Spleen (tissue), 11 donors: Measurements from ENCODE around the gene KCNH5. TPM values are rescaled to one million over a fixed set of nuclear protein-coding genes. Genes with fewer than 3 reads are reported as not detected.

Source experiments
- DNase-seq: peaks from one replicate; pipeline ENCODE4 v3.0.0-alpha.2; 2020
- H3K27ac ChIP-seq, 8 donors: fragments of 200-600 bp; sonication (generic) in 7 of 8; 1 replicate in 4 of 8; 2 replicates in 4 of 8; pipeline versions ENCODE4 v1.5.0 to v1.8.0; 2016 to 2021; ENCODE audit warnings: inconsistent platforms in 4 of 8, mild to moderate bottlenecking in 4 of 8, moderate library complexity in 1 of 8
- H3K27me3 ChIP-seq, 7 donors: fragments of 200-600 bp; sonication (generic) in 6 of 7; replicated peaks in 1 of 7; 1 replicate in 4 of 7; 2 replicates in 3 of 7; pipeline versions ENCODE4 v1.5.0 to v1.8.0; 2016 to 2021; ENCODE audit warnings: inconsistent platforms in 3 of 7, mild to moderate bottlenecking in 1 of 7
- H3K36me3 ChIP-seq, 6 donors: fragments of 200-600 bp; sonication (generic) in 5 of 6; 1 replicate in 4 of 6; 2 replicates in 2 of 6; pipeline versions ENCODE4 v1.5.0 to v1.8.0; 2016 to 2021; ENCODE audit warnings: inconsistent platforms in 2 of 6
- H3K4me1 ChIP-seq, 6 donors: fragments of 200-600 bp; sonication (generic) in 5 of 6; 1 replicate in 3 of 6; 2 replicates in 3 of 6; pipeline versions ENCODE4 v1.5.0 to v1.8.0; 2016 to 2021; ENCODE audit warnings: inconsistent platforms in 3 of 6
- H3K4me3 ChIP-seq, 8 donors: fragments of 200-600 bp; sonication (generic) in 7 of 8; 1 replicate in 4 of 8; 2 replicates in 4 of 8; pipeline versions ENCODE4 v1.5.0 to v1.8.0; 2016 to 2021; ENCODE audit warnings: inconsistent platforms in 4 of 8, mild to moderate bottlenecking in 4 of 8, moderate library complexity in 2 of 8
- H3K9me3 ChIP-seq, 8 donors: fragments of 200-600 bp; sonication (generic) in 7 of 8; 1 replicate in 4 of 8; 2 replicates in 4 of 8; pipeline versions ENCODE4 v1.5.0 to v1.8.0; 2016 to 2021; ENCODE audit warnings: inconsistent platforms in 4 of 8
- POLR2A ChIP-seq, 3 donors: fragments of 450-650 bp; IDR thresholded peaks; one replicate each; pipeline ENCODE4 v1.5.1; 2017; ENCODE audit warnings: antibody characterized with exemption in 3 of 3, mild to moderate bottlenecking in 1 of 3
- POLR2AphosphoS5 ChIP-seq, 3 donors: sonication (generic); formaldehyde crosslinking; IDR thresholded peaks; one replicate each; pipeline ENCODE4 v1.5.1; 2017; ENCODE audit warnings: antibody characterized with exemption in 3 of 3
- WGBS, 5 donors: extraction: QIAGEN DNeasy Blood & Tissue Kit in 3 of 5; methylation state at CpG; one replicate each; pipeline versions ENCODE4 v1.1.5 to v1.1.7; 2013 to 2018; 5-methylcytosine and 5-hydroxymethylcytosine counted together
- intact Hi-C: fragments of 100-400 bp; cut with DNase I; formaldehyde crosslinking; loops from one replicate; pipeline ENCODE4 v1.15.0; 2023; ENCODE audit warnings: low total_unique reads
- polyA plus RNA-seq, 3 donors: library from polyadenylated mRNA; stranded (reverse); fragments of 200-250 nt; gene quantifications; one replicate each; pipeline ENCODE4 v1.2.1, GENCODE V29; 2013
- total RNA-seq, 7 donors: library from RNA; depleted of rRNA in 3 of 7; stranded (reverse); fragments of >200 nt in 3 of 7; fragmentation: NEBNext Ultra II Directional in 4 of 7; extraction: Animal tissue kit (Norgen Biotek cat#: 25700) in 4 of 7; gene quantifications; one replicate each; pipeline versions ENCODE4 v1.1.0 to v1.2.1, GENCODE V29; 2016 to 2021
- TF ChIP-seq, protein P1 (sequence below), 11 experiments: fragments of 200-600 bp in 7 of 11; fragments of 450-650 bp in 4 of 11; sonication (generic) in 4 of 11; IDR thresholded peaks in 8 of 11; conservative IDR thresholded peaks in 3 of 11; 1 replicate in 7 of 11; 2 replicates in 4 of 11; pipeline versions ENCODE4 v1.4.0 to v1.8.0; 2016 to 2021; ENCODE audit warnings: antibody characterized with exemption in 11 of 11, inconsistent platforms in 4 of 11, mild to moderate bottlenecking in 1 of 11
- donor health status: healthy with polysubstance abuse.
- donor health status: DM: no; HTN: no; CAD: no; lungs with moderate emphysema.
- donor health status: DM: no; HTN: no; CAD: no.
- donor health status: Bipolar disorder and iron deficiency.
- donor health status: healthy.
- donor health status: DM: no; HTN: no; CAD: no.
- donor health status: DM: yes; HTN: yes; CAD: no.

The KCNH5 gene
- total and polyA plus RNA-seq, 10 donors: 0.02 to 0.03 (median 0.03) TPM; not detected in 6

DNA sequence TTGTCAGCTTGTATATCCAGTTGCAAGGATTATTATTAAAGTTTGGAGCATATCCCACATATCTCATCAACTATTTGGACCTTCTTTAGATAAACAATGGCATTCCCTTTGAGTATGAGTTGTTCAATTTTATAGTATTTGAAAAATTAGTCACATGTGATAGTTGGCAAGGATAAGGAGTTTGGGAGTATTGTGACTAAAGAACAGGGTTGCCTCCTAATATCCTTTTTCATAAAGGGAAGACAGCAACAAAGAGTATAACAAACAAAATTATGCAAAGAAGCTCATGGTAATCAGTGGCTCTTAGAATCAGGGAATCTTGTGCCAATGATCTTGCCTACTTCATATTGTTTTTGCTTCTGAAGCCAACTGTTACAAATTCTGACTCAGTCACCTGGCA, 31.2 kb upstream of the KCNH5 start:
- DNase-seq: no peak
- H3K27me3 ChIP-seq: no peaks in the 10 kb centered on the region
- no peaks in the 10 kb centered on the region for H3K36me3 ChIP-seq
- H3K4me3 ChIP-seq: no peak overlapping the region
- H3K4me1 ChIP-seq: no peaks in the 10 kb centered on the region
- TF ChIP-seq POLR2AphosphoS5 (IDR thresholded peaks at IDR 0.05): no peak
- peaks cover 0 to 11% (median 1%) of the 10 kb centered on the region in 8 donors for H3K9me3 ChIP-seq
- intact Hi-C loops: no loop called here
- H3K27ac ChIP-seq: no peak overlapping the region

GRCh38 chr14:63055631-63056030, 10.4 kb upstream of the KCNH5 start:
- intact Hi-C loops: no loop called here
- WGBS, 5 donors: 68 to 95% (median 73%) methylated on average over 1 of the region's 1 CpG
- Histone ChIP-seq H3K4me1 (no peaks in the 10 kb centered on the region), H3K36me3 (no peaks in the 10 kb centered on the region), H3K27me3 (peaks cover 0 to 14% (median 0%) of the 10 kb centered on the region in 7 donors), H3K4me3 (no peak overlapping the region), H3K9me3 (peaks cover 0 to 11% (median 2%) of the 10 kb centered on the region in 8 donors), H3K27ac (no peak overlapping the region)
- no peak for DNase-seq
- TF ChIP-seq, protein P1, sequence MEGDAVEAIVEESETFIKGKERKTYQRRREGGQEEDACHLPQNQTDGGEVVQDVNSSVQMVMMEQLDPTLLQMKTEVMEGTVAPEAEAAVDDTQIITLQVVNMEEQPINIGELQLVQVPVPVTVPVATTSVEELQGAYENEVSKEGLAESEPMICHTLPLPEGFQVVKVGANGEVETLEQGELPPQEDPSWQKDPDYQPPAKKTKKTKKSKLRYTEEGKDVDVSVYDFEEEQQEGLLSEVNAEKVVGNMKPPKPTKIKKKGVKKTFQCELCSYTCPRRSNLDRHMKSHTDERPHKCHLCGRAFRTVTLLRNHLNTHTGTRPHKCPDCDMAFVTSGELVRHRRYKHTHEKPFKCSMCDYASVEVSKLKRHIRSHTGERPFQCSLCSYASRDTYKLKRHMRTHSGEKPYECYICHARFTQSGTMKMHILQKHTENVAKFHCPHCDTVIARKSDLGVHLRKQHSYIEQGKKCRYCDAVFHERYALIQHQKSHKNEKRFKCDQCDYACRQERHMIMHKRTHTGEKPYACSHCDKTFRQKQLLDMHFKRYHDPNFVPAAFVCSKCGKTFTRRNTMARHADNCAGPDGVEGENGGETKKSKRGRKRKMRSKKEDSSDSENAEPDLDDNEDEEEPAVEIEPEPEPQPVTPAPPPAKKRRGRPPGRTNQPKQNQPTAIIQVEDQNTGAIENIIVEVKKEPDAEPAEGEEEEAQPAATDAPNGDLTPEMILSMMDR (IDR thresholded peaks at IDR 0.05 in 8 of 11, conservative IDR thresholded peaks at IDR 0.05 in 3 of 11): no peak
- no peak for TF ChIP-seq POLR2AphosphoS5 (IDR thresholded peaks at IDR 0.05)
- no peak for TF ChIP-seq POLR2A (IDR thresholded peaks at IDR 0.05)

DNA sequence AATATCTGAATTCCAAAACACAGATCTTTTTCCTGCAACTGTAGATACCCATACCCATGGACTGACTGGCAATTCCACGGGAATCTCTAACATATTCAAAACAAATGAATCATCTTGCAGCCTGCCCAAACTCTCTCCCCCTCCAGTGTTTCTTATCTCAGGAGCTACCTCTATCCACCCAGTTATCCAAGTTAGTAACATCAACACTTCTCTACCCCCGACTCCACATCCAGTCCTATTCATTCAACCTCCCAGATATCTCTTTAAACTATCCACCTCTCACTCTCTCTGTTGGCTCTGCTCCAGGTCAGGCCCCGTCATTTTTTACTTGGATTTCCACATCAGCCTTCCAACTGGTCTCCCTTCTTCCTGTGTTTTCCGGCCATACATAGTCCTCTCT, 6.7 kb upstream of the KCNH5 start:
- 49 to 65% (median 61%) methylated on average over 4 of the region's 4 CpGs for WGBS, 5 donors
- Histone ChIP-seq H3K4me1 (no peaks in the 10 kb centered on the region), H3K4me3 (no peak overlapping the region), H3K27me3 (peaks cover 0 to 31% (median 3%) of the 10 kb centered on the region in 7 donors), H3K36me3 (no peaks in the 10 kb centered on the region), H3K27ac (no peak overlapping the region), H3K9me3 (peaks cover 0 to 2% (median 0%) of the 10 kb centered on the region in 8 donors)
- DNase-seq: no peak
- intact Hi-C loops: no loop called here
- TF ChIP-seq POLR2AphosphoS5 (IDR thresholded peaks at IDR 0.05) (no peak), POLR2A (IDR thresholded peaks at IDR 0.05) (no peak)
- TF ChIP-seq, protein P1 (IDR thresholded peaks at IDR 0.05 in 8 of 11, conservative IDR thresholded peaks at IDR 0.05 in 3 of 11): no peak

DNA sequence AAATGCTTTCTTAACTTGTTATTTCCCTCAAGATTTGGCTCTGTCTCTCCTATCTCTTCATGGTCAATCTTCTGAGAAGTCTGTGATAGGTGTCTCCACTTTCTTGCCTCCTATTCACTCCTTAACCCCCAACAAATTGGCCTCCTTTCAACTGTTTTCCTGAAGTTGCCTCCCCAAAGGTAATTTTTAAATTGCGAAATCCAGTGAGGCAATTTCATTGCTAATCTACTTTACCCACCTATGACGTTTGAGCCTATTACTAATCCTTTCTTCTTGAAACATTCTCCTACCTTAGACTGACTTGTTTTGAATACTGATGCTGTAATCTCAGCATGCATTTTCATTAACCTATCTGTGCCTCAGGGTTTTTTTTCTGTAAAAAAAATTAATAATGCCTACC, 6.0 kb upstream of the KCNH5 start:
- H3K4me3 ChIP-seq: no peak overlapping the region
- no peak for DNase-seq
- peaks cover 0 to 2% (median 0%) of the 10 kb centered on the region in 6 donors for H3K4me1 ChIP-seq
- TF ChIP-seq POLR2AphosphoS5 (IDR thresholded peaks at IDR 0.05) (no peak), POLR2A (IDR thresholded peaks at IDR 0.05) (no peak)
- TF ChIP-seq, protein P1 (IDR thresholded peaks at IDR 0.05 in 8 of 11, conservative IDR thresholded peaks at IDR 0.05 in 3 of 11): no peak
- no peaks in the 10 kb centered on the region for H3K36me3 ChIP-seq
- 67 to 85% (median 74%) methylated on average over 2 of the region's 2 CpGs for WGBS, 5 donors
- H3K9me3 ChIP-seq: no peaks in the 10 kb centered on the region
- intact Hi-C loops: no loop called here
- H3K27ac ChIP-seq: no peak overlapping the region
- H3K27me3 ChIP-seq: peaks cover 0 to 37% (median 7%) of the 10 kb centered on the region in 7 donors

GRCh38 chr14:63050694-63051093, 5.4 kb upstream of the KCNH5 start:
- Histone ChIP-seq H3K27ac (no peak overlapping the region), H3K4me1 (peaks cover 0 to 8% (median 4%) of the 10 kb centered on the region in 6 donors), H3K4me3 (no peak overlapping the region), H3K36me3 (no peaks in the 10 kb centered on the region), H3K27me3 (peaks cover 4 to 43% (median 13%) of the 10 kb centered on the region in 7 donors), H3K9me3 (no peaks in the 10 kb centered on the region)
- no peak for DNase-seq
- no peak for TF ChIP-seq POLR2A (IDR thresholded peaks at IDR 0.05)
- no peak for TF ChIP-seq POLR2AphosphoS5 (IDR thresholded peaks at IDR 0.05)
- TF ChIP-seq, protein P1 (IDR thresholded peaks at IDR 0.05 in 8 of 11, conservative IDR thresholded peaks at IDR 0.05 in 3 of 11): no peak
- 91 to 100% (median 96%) methylated on average over 2 of the region's 2 CpGs for WGBS, 5 donors
- intact Hi-C loops: no loop called here
